Activated T-helper 1 cell treated with Interleukin-2 at 50 U/mL for 16 hours (primary cell): Measurements from ENCODE around the gene GMPPB.

ENCODE experiments used
- DNase-seq: peaks from one replicate; pipeline ENCODE4 v3.0.0-alpha.2; 2020; ENCODE audit warnings: low read depth

GMPPB gene

DNA sequence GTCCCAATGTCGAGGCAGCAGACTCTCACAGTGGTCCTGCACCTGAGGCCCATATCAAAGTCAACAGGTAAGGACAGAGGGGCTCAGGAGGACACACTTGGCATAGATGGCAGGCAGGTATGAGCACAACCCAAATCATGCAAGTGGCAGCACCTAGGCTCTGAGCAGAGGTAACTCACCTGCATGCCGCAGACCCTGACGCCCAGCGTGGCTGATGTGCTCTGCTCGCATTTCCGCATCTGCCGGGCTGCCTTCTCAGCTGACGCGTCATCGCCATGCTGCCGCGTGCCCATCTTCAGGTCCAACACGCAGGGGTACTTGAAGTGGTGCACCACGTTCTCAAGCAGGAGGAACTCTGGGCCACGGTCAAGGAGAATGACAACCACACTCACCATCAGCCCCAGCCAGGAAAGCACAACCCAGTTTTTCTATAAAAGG, 4.2 kb upstream of the GMPPB start:
- no peak for DNase-seq

DNA sequence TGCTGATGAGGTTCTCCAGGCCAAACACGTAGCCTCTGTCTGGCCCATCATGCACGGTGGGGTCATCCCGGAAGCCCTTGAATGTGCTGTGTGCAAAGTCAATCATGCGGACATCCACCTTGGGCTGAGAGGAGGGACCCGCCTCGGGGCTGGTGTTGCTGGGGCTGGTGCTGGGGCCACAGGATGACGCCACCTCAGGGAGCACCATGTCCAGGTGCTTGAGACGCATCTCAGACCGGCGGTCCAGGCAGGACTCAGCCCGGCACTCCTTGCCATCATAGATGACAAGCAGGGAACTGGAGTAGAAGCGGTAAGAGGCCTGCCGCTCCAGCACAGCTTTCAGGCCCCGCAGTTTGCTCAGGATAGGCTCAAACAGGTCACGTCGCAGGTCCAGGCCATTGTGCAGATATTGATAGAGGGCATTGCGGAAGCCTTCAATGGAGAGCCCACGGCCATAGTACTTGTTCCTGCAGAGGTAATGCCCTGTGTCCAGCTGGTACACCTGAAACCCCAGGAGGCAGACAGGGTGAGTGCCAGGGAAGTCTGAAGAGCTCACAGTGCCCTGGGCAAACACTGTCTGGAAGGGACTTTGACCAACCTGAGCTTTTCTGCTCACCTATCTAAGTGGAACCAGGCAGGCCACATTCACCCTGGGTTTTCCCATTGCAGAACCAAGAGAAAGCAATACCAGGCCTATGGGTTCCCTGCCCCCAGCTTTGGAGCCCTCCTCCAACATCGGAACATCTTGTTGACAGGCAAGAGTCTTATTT, 3.6 kb upstream of the GMPPB start:
- DNase-seq, result no peak

GRCh38 chr3:49725906-49726681, 2.3 kb upstream of the GMPPB start:
- no peak for DNase-seq

GRCh38 chr3:49724586-49724985, 835 bp upstream of the GMPPB start:
- DNase-seq, result no peak

- peak; percentile 33 for DNase-seq
Observed at GRCh38 chr3:49723296-49723627, 489 bp downstream of the GMPPB start.

- no peak for DNase-seq
Observed at GRCh38 chr3:49722896-49723295, 855 bp downstream of the GMPPB start.

DNA sequence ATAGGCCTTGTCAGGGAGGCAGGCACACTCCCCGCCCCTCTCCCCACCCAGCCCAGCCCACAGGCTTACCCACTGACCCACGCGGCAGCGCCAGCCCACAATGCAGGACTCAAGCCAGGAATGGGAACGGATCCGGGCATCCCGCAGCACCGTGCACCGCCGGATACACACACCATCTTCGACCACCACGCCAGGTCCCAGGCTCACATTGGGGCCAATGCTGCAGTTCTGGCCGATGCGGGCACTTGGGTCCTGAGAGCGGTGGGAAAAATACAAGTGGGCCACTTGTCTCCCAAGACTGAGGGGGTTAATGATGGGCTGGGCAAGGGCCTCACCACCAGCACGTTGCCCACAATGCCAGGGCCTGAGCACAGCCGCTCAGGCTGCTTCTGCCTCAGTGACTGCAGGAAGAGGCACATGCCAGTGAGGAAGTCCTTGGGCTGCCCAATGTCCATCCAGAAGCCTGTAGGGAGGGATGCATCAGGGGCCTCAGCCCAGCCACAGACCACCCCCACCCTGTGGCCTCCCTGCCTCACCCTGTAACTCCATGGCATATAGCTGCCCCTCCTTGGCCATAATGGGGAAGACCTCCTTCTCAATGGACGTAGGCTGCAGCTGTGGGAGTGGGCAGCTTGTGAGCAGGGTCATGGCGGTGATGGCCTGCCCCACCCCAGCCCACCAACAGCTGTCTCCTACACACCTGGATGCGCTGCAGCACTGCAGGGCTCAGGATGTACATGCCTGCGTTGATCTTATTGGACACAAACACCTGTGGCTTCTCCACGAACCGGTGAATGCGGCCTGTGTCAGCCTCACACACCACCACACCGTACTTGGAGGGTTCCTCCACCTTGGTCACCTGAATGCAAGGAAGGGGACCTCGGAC, 1.6 kb downstream of the GMPPB start:
- DNase-seq, result no peak

DNA sequence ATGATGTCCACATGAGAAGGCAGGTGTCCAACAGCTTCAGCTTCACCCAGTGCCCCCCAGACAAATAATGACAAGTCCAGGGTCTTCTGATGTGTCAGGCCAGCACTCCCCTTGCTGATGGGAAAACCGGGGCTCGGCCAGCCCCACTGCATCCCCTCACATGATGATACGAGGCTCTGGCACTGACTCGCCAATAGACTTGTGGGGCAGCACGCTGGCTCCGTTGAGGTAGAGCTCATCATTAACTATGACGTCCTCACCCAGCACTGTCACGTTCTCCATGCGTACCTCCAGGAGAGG, 2.2 kb downstream of the GMPPB start:
- no peak for DNase-seq

DNA sequence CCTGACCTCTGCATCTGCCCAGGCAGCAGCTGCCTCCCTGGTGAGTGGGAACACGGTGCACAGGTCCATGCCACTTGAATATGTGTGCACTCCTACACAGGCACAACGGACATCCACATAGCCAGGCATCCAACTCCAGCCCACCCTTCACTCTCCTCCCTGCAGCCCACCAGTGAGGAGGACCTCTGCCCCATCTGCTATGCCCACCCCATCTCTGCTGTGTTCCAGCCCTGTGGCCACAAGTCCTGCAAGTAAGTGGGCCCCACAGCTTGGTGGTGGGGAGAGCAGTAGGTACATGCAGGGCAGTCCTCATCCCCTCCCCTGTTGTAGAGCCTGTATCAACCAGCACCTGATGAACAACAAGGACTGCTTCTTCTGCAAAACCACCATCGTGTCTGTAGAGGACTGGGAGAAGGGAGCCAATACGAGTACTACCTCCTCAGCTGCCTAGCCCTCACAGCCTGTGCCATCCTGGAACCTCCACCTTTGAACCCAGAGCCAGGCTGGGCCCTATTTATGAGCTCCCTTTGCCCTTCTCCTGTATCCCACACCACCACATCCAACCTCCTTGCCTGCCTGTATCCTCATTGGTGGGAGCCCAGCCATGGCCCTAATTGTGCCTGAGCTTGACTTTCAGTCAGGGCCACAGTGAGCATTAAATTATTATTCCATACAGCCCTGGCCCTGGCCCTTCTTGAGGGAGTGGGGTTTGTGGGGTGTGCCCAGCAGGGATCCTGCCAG, 2.7 kb downstream of the GMPPB start:
- no peak for DNase-seq

- DNase-seq, result peak; percentile 80
Observed at GRCh38 chr3:49719214-49719884, 4.4 kb downstream of the GMPPB start, which contains the start of gene AMIGO3. Gene AMIGO3 (minus strand): TSS chr3:49719684. CDS start chr3:49719465, 219 bp downstream.

DNA sequence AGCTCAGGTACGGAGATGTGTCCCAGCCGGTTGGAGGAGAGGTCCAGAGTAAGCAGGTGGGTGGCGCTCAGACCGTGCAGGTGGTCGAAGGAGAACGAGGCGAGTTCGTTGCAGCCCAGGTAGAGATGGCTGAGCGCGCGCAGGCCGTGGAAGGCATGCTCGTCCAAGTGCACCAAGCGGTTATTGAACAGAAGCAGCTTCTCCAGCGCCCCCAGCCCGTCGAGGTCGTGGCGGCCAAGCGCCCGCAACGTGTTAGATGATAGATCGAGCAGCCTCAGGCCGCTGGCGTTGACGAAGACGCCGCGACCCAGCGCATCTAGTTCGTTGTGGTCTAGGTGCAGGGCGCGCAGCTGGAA, 4.9 kb downstream of the GMPPB start:
- no peak for DNase-seq

DNA sequence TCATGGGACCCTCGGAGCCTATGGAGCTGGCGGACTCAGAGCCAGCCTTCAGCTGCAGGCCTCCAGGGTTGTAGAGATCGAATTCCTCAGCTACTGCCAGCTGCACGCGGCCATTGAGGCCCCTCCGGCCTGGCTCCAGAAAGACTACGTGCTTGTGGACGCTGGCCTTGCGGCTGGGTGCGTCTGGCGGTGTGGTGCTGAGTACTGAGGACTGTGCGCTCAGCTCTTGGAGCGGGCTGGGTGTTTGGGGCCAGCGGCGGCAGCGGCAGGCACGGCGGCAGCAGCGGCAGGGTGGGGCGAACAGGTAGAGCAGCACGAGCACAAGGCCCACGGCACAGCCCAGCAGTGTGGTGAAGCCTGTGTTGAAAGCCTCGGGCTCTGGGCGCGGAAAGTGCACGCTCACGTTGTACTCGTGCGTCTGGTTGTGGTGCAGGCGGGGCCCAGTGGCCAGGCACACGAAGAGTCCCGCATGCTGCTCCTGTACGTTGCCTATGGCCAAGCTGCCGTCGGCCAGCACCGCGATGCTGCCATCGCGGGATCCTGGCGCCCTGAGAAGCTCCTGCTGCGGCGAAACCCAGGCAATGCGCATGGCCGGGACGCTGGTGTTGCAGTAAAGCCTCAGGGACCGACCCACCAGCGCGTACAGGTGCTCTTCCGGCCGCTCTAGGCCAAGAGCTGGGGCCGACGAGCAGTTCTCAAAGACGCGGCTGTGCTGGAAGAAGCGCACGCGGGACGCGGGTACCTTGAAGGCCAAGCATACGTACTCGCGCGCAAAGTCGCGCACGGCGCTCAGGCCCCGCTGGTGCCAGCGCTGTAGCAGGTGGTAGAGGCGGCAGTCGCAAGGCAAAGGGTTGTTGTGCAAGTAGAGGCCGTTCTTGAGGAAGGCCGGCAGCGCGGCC, 5.5 kb downstream of the GMPPB start:
- DNase-seq, result no peak

DNA sequence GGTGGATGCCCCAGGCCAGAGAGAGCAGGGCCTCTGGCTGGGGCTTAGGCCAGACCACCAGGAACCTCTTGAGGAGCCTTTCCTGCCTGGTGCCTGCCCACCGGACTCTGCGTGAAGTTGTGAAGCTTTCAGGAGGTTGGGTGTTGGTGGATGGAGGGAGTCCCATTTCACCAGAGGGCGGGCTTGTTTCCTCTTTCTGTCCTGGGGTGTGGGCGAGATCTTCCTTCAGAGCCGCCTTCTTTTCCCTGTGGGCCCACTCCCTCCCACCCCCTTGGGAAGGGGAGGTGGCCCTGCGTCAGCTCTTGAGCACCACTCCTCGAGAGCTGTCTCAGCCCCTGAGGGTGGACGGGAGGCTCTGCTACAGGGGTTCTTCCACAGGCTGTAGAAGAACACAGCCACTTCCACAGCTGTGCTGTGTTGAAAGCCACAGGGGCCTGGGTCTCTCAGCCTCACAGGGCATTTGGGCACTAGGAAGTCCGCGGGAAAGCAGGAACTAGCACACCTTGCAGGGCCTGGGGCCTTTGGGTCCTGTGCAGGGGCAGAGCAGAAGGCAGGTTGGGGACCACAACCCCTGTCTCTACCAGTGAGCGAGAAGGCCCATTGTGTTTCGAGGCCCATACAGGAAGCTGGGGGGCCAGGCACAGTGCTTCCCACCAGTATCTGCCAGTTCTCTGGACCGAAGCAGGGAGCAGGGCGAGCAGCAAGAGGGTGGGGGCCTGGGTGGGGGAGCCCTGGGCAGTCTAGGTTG, 6.4 kb downstream of the GMPPB start:
- DNase-seq, result no peak

DNA sequence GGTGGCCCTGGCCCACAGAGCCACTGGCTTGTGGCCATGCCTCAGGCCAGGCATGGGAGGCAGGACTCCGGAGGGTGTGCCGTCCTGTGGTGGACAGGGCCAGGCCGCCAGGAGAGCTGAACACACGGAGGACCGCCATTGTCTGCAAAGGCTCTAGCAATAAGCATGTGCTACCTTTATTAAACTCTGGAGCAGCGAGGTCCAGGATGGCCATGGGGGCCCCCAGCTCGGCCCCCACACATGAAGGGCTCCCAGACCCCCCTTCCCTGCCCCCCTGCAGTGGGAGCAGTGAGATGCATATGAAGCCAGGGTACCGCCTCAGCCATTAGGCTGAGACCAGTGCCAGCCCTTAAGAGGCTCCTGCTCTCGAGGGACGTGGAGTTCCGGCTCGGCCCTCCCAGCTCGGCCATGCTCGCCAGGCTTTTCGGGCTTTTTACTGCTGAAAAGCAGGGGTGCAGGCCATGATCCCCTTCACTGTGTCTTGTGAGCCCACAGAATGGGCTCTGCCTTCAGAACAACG, 7.0 kb downstream of the GMPPB start:
- DNase-seq, result no peak

DNA sequence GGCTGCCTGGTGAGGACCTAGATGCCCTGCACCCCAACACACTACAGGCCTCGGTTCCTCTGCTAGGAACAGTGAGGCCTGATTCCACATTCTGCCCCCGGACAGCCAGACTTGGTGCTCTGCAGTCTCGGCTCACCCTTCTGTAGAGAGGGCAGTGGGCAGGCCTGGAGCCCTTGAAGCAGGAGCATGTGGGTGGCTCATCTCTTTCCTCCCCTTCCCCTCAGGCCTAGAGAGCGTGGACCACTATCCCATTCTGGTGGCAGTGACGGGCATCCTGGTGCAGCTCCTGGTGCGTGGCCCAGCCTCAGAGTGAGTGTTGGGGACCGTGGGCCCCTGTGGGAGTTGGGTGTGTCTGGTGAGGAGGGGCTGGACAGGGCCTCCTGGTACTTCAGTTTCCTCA, 7.6 kb downstream of the GMPPB start:
- no peak for DNase-seq

DNA sequence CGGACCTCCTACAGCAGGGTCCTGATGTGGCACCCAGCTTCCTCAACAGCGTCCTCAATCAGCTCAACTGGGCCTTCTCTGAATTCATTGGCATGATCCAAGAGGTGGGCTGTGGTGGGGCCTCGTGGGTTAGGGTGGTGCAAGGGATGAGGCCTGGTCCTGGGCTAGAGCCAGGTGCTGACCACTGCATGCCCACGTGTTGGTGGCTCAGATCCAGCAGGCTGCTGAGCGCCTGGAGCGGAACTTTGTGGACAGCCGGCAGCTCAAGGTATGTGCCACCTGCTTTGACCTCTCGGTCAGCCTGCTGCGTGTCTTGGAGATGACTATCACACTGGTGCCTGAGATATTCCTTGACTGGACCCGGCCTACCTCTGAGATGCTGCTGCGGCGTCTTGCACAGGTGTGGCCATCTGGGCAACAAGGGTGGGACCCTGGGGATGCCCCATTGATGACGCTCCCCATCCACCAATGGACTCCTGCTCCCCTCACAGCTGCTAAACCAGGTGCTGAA, 8.1 kb downstream of the GMPPB start:
- DNase-seq, result no peak

- DNase-seq, result no peak
Observed at GRCh38 chr3:49714728-49715550, 8.8 kb downstream of the GMPPB start.

- no peak for DNase-seq
Observed at GRCh38 chr3:49713336-49714105, 10.2 kb downstream of the GMPPB start.
